Mesendoderm (in vitro differentiated cells): ENCODE measurements around the gene HMCN1.

Experiments used
- DNase-seq: peaks from one replicate; pipeline ENCODE4 v3.0.0; 2013
- H2AK5ac ChIP-seq: 2 replicates; pipeline ENCODE4 v1.6.1; 2013; ENCODE audit warnings: low read length, inconsistent platforms
- H2BK120ac ChIP-seq: 2 replicates; pipeline ENCODE4 v1.6.1; 2013; ENCODE audit warnings: low read depth, mild to moderate bottlenecking, low read length, moderate library complexity, mixed read lengths
- H2BK15ac ChIP-seq: replicated peaks from 2 replicates; pipeline ENCODE4 v1.6.1; 2013; ENCODE audit warnings: low read depth, mild to moderate bottlenecking, moderate library complexity
- H2BK5ac ChIP-seq: 2 replicates; pipeline ENCODE4 v1.6.1; 2013; ENCODE audit warnings: low read length, inconsistent platforms
- H3K18ac ChIP-seq: 2 replicates; pipeline ENCODE4 v1.6.1; 2013; ENCODE audit warnings: mild to moderate bottlenecking, low read length, mixed read lengths
- H3K23ac ChIP-seq: one replicate; pipeline ENCODE4 v1.6.1; 2013; ENCODE audit warnings: low read length
- H3K27ac ChIP-seq: 2 replicates; pipeline ENCODE4 v1.5.1; 2013; ENCODE audit warnings: low read depth, mild to moderate bottlenecking, inconsistent platforms, low read length, moderate library complexity
- H3K27me3 ChIP-seq: 2 replicates; pipeline ENCODE4 v1.6.1; 2013; ENCODE audit warnings: low read length, control low read depth, mild to moderate bottlenecking, inconsistent platforms; ENCODE audit not compliant: insufficient read depth, poor library complexity
- H3K36me3 ChIP-seq: 2 replicates; pipeline ENCODE4 v1.6.1; 2013; ENCODE audit warnings: low read length, inconsistent platforms; ENCODE audit not compliant: control insufficient read depth, insufficient read depth
- H3K4ac ChIP-seq: one replicate; pipeline ENCODE4 v1.6.1; 2013; ENCODE audit warnings: low read depth, mild to moderate bottlenecking, low read length, moderate library complexity
- H3K4me1 ChIP-seq: 2 replicates; pipeline ENCODE4 v1.6.1; 2013; ENCODE audit warnings: low read depth, low read length, inconsistent platforms; ENCODE audit not compliant: control insufficient read depth
- H3K4me2 ChIP-seq: 2 replicates; pipeline ENCODE4 v1.6.1; 2013; ENCODE audit warnings: low read length
- H3K4me3 ChIP-seq: 2 replicates; pipeline ENCODE4 v1.5.1; 2013; ENCODE audit warnings: mild to moderate bottlenecking, low read length
- H3K56ac ChIP-seq: one replicate; pipeline ENCODE4 v1.6.1; 2013; ENCODE audit warnings: low read length
- H3K79me1 ChIP-seq: 2 replicates; pipeline ENCODE4 v1.6.1; 2013; ENCODE audit warnings: low read length, inconsistent platforms
- H3K79me2 ChIP-seq: 2 replicates; pipeline ENCODE4 v1.6.1; 2013; ENCODE audit warnings: mild to moderate bottlenecking, low read length; ENCODE audit not compliant: control insufficient read depth, insufficient read depth
- H3K9ac ChIP-seq: 2 replicates; pipeline ENCODE4 v1.6.1; 2013; ENCODE audit warnings: low read length, inconsistent platforms
- H4K5ac ChIP-seq: one replicate; pipeline ENCODE4 v1.6.1; 2013; ENCODE audit warnings: low read length
- H4K8ac ChIP-seq: one replicate; pipeline ENCODE4 v1.6.1; 2013; ENCODE audit warnings: low read depth, mild to moderate bottlenecking, control low read depth, low read length, moderate library complexity
- WGBS: extraction: QIAGEN DNeasy Blood & Tissue Kit; methylation state at CpG from one replicate; pipeline ENCODE4 v1.1.7; 2013; ENCODE audit warnings: low lambda C conversion rate, missing lambda C conversion rate; ENCODE audit not compliant: insufficient coverage; ENCODE audit errors: extremely low coverage; 5-methylcytosine and 5-hydroxymethylcytosine counted together

The HMCN1 gene

GRCh38 chr1:186202776-186203175, 468.6 kb downstream of the HMCN1 start:
- Histone ChIP-seq H3K4me3 (no peak overlapping the region), H3K79me2 (no peaks in the 10 kb centered on the region), H2BK15ac (no peak overlapping the region), H3K18ac (no peak overlapping the region), H3K36me3 (no peaks in the 10 kb centered on the region), H4K8ac (no peak overlapping the region), H2BK120ac (no peak overlapping the region), H3K9ac (no peak overlapping the region), H2BK5ac (no peak overlapping the region), H3K56ac (no peak overlapping the region), H3K4me2 (no peak overlapping the region), H3K4ac (no peak overlapping the region), H3K27me3 (no peaks in the 10 kb centered on the region), H4K5ac (no peak overlapping the region), H3K27ac (no peak overlapping the region), H3K79me1 (no peaks in the 10 kb centered on the region), H2AK5ac (no peak overlapping the region), H3K4me1 (no peaks in the 10 kb centered on the region), H3K23ac (no peak overlapping the region)
- no CpG with 5 or more reads among the region's 2 CpGs for WGBS
- DNase-seq, result no peak

GRCh38 chr1:186206048-186206570, 471.9 kb downstream of the HMCN1 start:
- no CpG with 5 or more reads among the region's 7 CpGs for WGBS
- H3K9ac ChIP-seq, result no peak overlapping the region
- H4K8ac ChIP-seq, result no peak overlapping the region
- H3K27me3 ChIP-seq, result no peaks in the 10 kb centered on the region
- no peak overlapping the region for H3K4me2 ChIP-seq
- no peak overlapping the region for H3K56ac ChIP-seq
- H4K5ac ChIP-seq, result no peak overlapping the region
- no peak overlapping the region for H3K4me3 ChIP-seq
- no peaks in the 10 kb centered on the region for H3K79me2 ChIP-seq
- H2BK120ac ChIP-seq, result no peak overlapping the region
- H3K79me1 ChIP-seq, result no peaks in the 10 kb centered on the region
- no peak for DNase-seq
- no peak overlapping the region for H3K27ac ChIP-seq
- H3K18ac ChIP-seq, result no peak overlapping the region
- H3K23ac ChIP-seq, result no peak overlapping the region
- no peak overlapping the region for H2BK15ac ChIP-seq
- no peaks in the 10 kb centered on the region for H3K4me1 ChIP-seq
- H2BK5ac ChIP-seq, result no peak overlapping the region
- no peak overlapping the region for H2AK5ac ChIP-seq
- H3K36me3 ChIP-seq, result no peaks in the 10 kb centered on the region
- no peak overlapping the region for H3K4ac ChIP-seq

GRCh38 chr1:186207391-186208085, 473.3 kb downstream of the HMCN1 start:
- Histone ChIP-seq H2AK5ac (no peak overlapping the region), H3K23ac (no peak overlapping the region), H4K5ac (no peak overlapping the region), H3K4me3 (no peak overlapping the region), H3K18ac (no peak overlapping the region), H2BK5ac (no peak overlapping the region), H3K79me1 (no peaks in the 10 kb centered on the region), H3K4me2 (no peak overlapping the region), H2BK15ac (no peak overlapping the region), H3K4me1 (no peaks in the 10 kb centered on the region), H3K27me3 (no peaks in the 10 kb centered on the region), H3K9ac (no peak overlapping the region), H3K4ac (no peak overlapping the region), H4K8ac (no peak overlapping the region), H3K27ac (no peak overlapping the region), H2BK120ac (no peak overlapping the region), H3K79me2 (no peaks in the 10 kb centered on the region), H3K36me3 (no peaks in the 10 kb centered on the region), H3K56ac (no peak overlapping the region)
- no CpG with 5 or more reads among the region's 4 CpGs for WGBS
- DNase-seq, result no peak

GRCh38 chr1:186208405-186209129, 474.4 kb downstream of the HMCN1 start:
- no peak for DNase-seq
- H2BK5ac ChIP-seq, result no peak overlapping the region
- no peak overlapping the region for H2BK120ac ChIP-seq
- no peaks in the 10 kb centered on the region for H3K4me1 ChIP-seq
- H3K79me2 ChIP-seq, result no peaks in the 10 kb centered on the region
- no peak overlapping the region for H3K56ac ChIP-seq
- H3K4me2 ChIP-seq, result no peak overlapping the region
- no peak overlapping the region for H3K27ac ChIP-seq
- no peak overlapping the region for H3K23ac ChIP-seq
- H3K18ac ChIP-seq, result no peak overlapping the region
- no peak overlapping the region for H4K8ac ChIP-seq
- H3K4me3 ChIP-seq, result no peak overlapping the region
- no peak overlapping the region for H2BK15ac ChIP-seq
- no peak overlapping the region for H4K5ac ChIP-seq
- H3K36me3 ChIP-seq, result no peaks in the 10 kb centered on the region
- no peak overlapping the region for H3K9ac ChIP-seq
- H3K27me3 ChIP-seq, result no peaks in the 10 kb centered on the region
- no peaks in the 10 kb centered on the region for H3K79me1 ChIP-seq
- no peak overlapping the region for H3K4ac ChIP-seq
- WGBS, result no CpG with 5 or more reads among the region's 4 CpGs
- H2AK5ac ChIP-seq, result no peak overlapping the region

GRCh38 chr1:186210258-186210657, 476.1 kb downstream of the HMCN1 start:
- no CpG with 5 or more reads among the region's 10 CpGs for WGBS

More at GRCh38 chr1:186210258-186210657, 476.1 kb downstream of the HMCN1 start:
- H3K56ac ChIP-seq, result no peak overlapping the region
- no peaks in the 10 kb centered on the region for H3K4me1 ChIP-seq
- H3K9ac ChIP-seq, result no peak overlapping the region
- no peak overlapping the region for H3K27ac ChIP-seq
- no peaks in the 10 kb centered on the region for H3K27me3 ChIP-seq
- H3K36me3 ChIP-seq, result no peaks in the 10 kb centered on the region
- H2BK15ac ChIP-seq, result no peak overlapping the region
- H2BK5ac ChIP-seq, result no peak overlapping the region
- DNase-seq, result no peak
- H3K4ac ChIP-seq, result no peak overlapping the region
- no peak overlapping the region for H4K8ac ChIP-seq
- no peak overlapping the region for H3K4me3 ChIP-seq
- no peak overlapping the region for H3K4me2 ChIP-seq
- H3K18ac ChIP-seq, result no peak overlapping the region
- H2AK5ac ChIP-seq, result no peak overlapping the region
- H3K79me1 ChIP-seq, result no peaks in the 10 kb centered on the region
- no peak overlapping the region for H4K5ac ChIP-seq
- no peak overlapping the region for H3K23ac ChIP-seq
- H2BK120ac ChIP-seq, result no peak overlapping the region
- no peaks in the 10 kb centered on the region for H3K79me2 ChIP-seq
